OCI-LY1 (cell line): Measurements from ENCODE around the gene CASZ1.

Experiments used
- H2AFZ ChIP-seq: fragments of 200-600 bp; sonication (generic), shearing (Covaris generic); 2 replicates; pipeline ENCODE4 v1.6.0; 2014; ENCODE audit warnings: antibody characterized with exemption, mild to moderate bottlenecking, low read length
- H3F3A ChIP-seq: fragments of 200-600 bp; sonication (generic), shearing (Covaris generic); 2 replicates; pipeline ENCODE4 v1.6.0; 2014; ENCODE audit warnings: mild to moderate bottlenecking, antibody characterized with exemption, low read length, moderate library complexity; ENCODE audit not compliant: insufficient read depth
- H3K27ac ChIP-seq: fragments of 200-600 bp; sonication (generic); 2 replicates; pipeline ENCODE4 v1.5.1; 2014; ENCODE audit warnings: low read length, mixed run types, mild to moderate bottlenecking, low read depth; ENCODE audit not compliant: poor library complexity, severe bottlenecking
- H3K27me3 ChIP-seq: fragments of 200-600 bp; sonication (generic); 2 replicates; pipeline ENCODE4 v1.6.0; 2014; ENCODE audit warnings: antibody characterized with exemption, mild to moderate bottlenecking, low read length, moderate library complexity; ENCODE audit not compliant: insufficient read depth
- H3K36me3 ChIP-seq: fragments of 200-600 bp; sonication (generic); 2 replicates; pipeline ENCODE4 v1.6.1; 2014; ENCODE audit warnings: mild to moderate bottlenecking, antibody characterized with exemption, low read length, moderate library complexity, mixed read lengths; ENCODE audit not compliant: insufficient read depth
- H3K4me1 ChIP-seq: fragments of 200-600 bp; sonication (generic); 2 replicates; pipeline ENCODE4 v1.5.1; 2014; ENCODE audit warnings: mild to moderate bottlenecking, low read length, moderate library complexity; ENCODE audit not compliant: insufficient read depth, severe bottlenecking
- H3K4me2 ChIP-seq: fragments of 200-600 bp; sonication (generic), shearing (Covaris generic); 2 replicates; pipeline ENCODE4 v1.6.1; 2014; ENCODE audit warnings: low read length
- H3K4me3 ChIP-seq: fragments of 200-600 bp; sonication (generic); 2 replicates; pipeline ENCODE4 v1.5.1; 2014; ENCODE audit warnings: low read length, low read depth, mild to moderate bottlenecking, mixed read lengths; ENCODE audit not compliant: poor library complexity, severe bottlenecking
- H3K79me2 ChIP-seq: fragments of 200-600 bp; shearing (Covaris generic); 2 replicates; pipeline ENCODE4 v1.6.1; 2016; ENCODE audit warnings: mixed run types, low read length, mixed read lengths; ENCODE audit not compliant: insufficient read depth
- H3K9ac ChIP-seq: fragments of 200-600 bp; sonication (generic), shearing (Covaris generic); 2 replicates; pipeline ENCODE4 v1.6.1; 2014; ENCODE audit warnings: mild to moderate bottlenecking, low read length, mixed read lengths
- H3K9me2 ChIP-seq: fragments of 200-600 bp; sonication (generic), shearing (Covaris generic); 2 replicates; pipeline ENCODE4 v1.6.1; 2014; ENCODE audit warnings: low read depth, mild to moderate bottlenecking, low read length, mixed read lengths
- H3K9me3 ChIP-seq: fragments of 200-600 bp; shearing (Covaris generic); 2 replicates; pipeline ENCODE4 v1.6.1; 2014; ENCODE audit warnings: low read length, mixed read lengths
- H4K20me1 ChIP-seq: fragments of 200-600 bp; sonication (generic), shearing (Covaris generic); 2 replicates; pipeline ENCODE4 v1.6.0; 2016; ENCODE audit warnings: mild to moderate bottlenecking, low read length; ENCODE audit not compliant: insufficient read depth
- CTCF ChIP-seq: fragments of 200-600 bp; sonication (generic), shearing (Covaris generic); IDR thresholded peaks from 2 replicates; pipeline ENCODE4 v1.5.1; 2017; ENCODE audit warnings: mild to moderate bottlenecking, antibody characterized with exemption, low read length, moderate library complexity, mixed read lengths
- EZH2 ChIP-seq: fragments of 200-600 bp; sonication (generic), shearing (Covaris generic); IDR thresholded peaks from 2 replicates; pipeline ENCODE4 v1.8.0; 2017; ENCODE audit warnings: borderline replicate concordance, mixed run types, mild to moderate bottlenecking, antibody characterized with exemption, low read length, moderate library complexity, mixed read lengths

CASZ1 gene

GRCh38 chr1:10670190-10670589, 126.3 kb downstream of the CASZ1 start:
- Histone ChIP-seq H3K4me2 (no peak overlapping the region), H3K36me3 (no peaks in the 10 kb centered on the region), H4K20me1 (no peaks in the 10 kb centered on the region), H3K9me3 (no peaks in the 10 kb centered on the region), H3K9ac (no peak overlapping the region), H3K27ac (no peak overlapping the region), H3K4me3 (no peak overlapping the region), H3K79me2 (no peaks in the 10 kb centered on the region), H3K4me1 (no peaks in the 10 kb centered on the region), H3K27me3 (0 out of 2 replicates have a peak, but pooled peaks cover 6% of the 10 kb centered on the region), H2AFZ (no peak overlapping the region), H3K9me2 (no peaks in the 10 kb centered on the region), H3F3A (no peaks in the 10 kb centered on the region)
- TF ChIP-seq EZH2 (no peak), CTCF (no peak)

GRCh38 chr1:10669570-10669969, 126.9 kb downstream of the CASZ1 start:
- Histone ChIP-seq H3K4me2 (no peak overlapping the region), H4K20me1 (no peaks in the 10 kb centered on the region), H3K27me3 (0 out of 2 replicates have a peak, but pooled peaks cover 6% of the 10 kb centered on the region), H3K9ac (no peak overlapping the region), H3K79me2 (no peaks in the 10 kb centered on the region), H3K4me3 (no peak overlapping the region), H3K9me3 (no peaks in the 10 kb centered on the region), H3K4me1 (no peaks in the 10 kb centered on the region), H3K27ac (no peak overlapping the region), H3K36me3 (no peaks in the 10 kb centered on the region), H2AFZ (no peak overlapping the region), H3K9me2 (no peaks in the 10 kb centered on the region), H3F3A (no peaks in the 10 kb centered on the region)
- TF ChIP-seq EZH2 (no peak), CTCF (no peak)

- TF ChIP-seq CTCF (no peak), EZH2 (no peak)
- Histone ChIP-seq H3K9me3 (no peaks in the 10 kb centered on the region), H3K4me3 (no peak overlapping the region), H3K4me2 (no peak overlapping the region), H3K36me3 (no peaks in the 10 kb centered on the region), H3K27me3 (0 out of 2 replicates have a peak, but pooled peaks cover 6% of the 10 kb centered on the region), H3K27ac (no peak overlapping the region), H3F3A (no peaks in the 10 kb centered on the region), H3K9ac (no peak overlapping the region), H3K79me2 (no peaks in the 10 kb centered on the region), H3K9me2 (no peaks in the 10 kb centered on the region), H4K20me1 (no peaks in the 10 kb centered on the region), H2AFZ (no peak overlapping the region), H3K4me1 (no peaks in the 10 kb centered on the region)
Observed at GRCh38 chr1:10667861-10668761, 128.3 kb downstream of the CASZ1 start.
